ENCODE data around the gene ARAP2.

ARAP2 gene

DNA sequence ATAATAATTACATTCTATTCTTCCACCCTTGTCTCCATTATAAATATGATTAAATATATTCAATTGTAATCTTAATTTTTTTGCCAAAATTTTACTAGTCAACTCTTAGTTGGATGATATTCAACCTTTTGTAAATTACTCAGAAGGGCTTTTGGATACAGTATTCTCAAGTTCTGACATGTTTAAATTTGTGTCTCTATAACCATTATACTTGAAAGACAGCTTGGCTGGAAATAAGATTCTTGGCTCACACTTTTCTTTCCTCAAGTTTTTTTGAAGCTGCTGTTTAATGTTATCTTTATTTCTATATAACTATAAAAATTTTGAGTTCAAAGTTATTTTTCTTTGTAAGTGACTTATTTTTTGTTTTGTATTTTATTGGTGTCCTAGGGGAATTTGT, 214.4 kb downstream of the ARAP2 start:
- DNase-seq, result no peak

DNA sequence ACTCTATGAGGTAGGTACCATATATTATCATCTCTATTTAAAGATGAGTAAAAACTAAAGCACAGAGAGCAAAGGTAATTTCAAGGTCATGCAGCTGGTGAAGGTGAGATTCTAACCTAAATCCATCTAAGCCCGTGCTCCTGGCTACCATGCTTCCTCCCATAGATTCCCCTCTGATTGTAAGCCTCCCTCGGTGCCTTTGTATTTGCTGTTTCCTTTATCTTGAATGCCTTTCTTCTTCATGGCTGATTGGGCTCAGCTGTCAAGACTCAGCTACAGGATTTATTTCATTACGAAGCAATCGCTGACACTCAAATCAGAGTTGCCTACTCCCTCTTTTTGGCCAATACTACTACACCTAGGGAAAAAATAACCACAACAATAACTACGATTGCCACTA, 217.1 kb downstream of the ARAP2 start:
- DNase-seq, result no peak

DNA sequence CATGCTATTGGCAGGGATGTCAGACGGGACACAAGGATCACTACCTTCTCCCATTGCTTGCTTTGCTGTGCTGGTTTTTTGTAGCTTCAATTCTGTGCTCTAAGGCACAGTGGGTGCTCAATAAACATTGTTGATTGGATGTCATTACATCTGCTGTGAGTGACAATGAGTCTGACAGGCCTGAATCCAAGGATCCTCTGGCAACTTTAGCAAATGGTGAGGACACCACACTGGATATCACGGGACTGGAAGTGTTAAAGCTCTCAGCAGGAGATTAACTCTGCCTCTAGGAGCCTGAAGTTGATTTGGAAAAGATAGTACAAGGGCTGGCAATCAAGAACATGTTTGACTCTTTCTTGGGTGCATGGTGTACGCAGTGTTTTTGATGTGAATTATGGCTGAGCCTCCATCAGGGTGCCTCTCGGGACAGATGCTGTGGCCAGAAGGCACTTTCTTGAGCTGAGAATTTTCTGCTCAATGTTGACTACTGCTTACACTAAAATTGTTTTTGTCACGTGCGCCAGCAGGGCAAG, 217.9 kb downstream of the ARAP2 start:
- DNase-seq, result no peak

DNA sequence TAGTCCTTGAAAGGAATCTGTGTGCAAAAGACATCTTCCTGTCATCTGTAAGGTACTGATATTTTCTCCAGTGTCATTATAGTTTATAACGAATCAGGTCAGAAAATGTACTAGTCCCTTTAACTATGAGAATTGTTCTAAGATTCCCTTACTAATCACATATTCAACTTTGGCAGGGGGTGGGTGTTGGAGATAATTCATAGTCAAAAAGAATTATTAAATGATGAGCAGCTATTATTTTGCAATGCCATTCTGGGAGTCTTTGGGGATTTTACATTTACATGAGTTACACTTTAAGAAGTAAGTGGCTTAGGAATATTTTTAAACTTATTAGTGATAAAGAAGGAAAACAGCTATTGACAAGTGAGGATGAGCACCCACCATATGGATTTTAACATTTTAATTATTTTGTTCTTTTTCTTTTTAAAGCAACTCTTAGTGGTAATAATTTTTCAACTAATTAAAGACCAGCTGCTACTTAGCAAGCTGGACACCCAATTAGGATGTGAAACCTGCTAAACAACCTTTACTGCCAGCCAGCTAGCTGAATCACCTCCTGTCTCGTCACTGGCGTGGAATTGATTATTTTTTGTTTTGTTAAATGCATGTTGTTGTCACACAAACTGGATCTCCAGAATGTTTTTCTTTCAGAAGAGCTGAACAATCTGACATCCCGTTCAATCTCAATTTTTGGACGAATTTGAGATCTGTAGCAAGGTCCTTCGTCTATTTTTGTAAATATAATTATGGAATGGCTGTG, 219.2 kb downstream of the ARAP2 start:
- no peak for DNase-seq

DNA sequence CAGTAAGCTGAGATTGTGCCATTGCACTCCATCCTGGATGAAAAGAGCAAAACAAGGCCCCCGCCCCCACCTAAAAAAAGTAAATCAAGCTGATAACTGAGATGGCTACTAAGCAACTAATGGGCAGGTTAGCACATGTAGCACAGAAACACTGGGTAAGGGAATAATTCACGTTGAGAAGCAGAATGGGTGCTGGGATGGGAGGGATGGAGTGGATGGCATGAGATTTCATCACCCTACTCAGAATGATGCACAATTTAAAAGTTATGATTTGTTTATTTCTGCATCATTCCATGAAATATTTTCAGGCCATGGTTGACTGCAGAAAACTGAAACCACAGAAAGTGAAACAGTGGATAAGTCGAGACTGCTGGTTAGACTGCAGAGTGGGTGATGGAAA, 224.0 kb downstream of the ARAP2 start:
- DNase-seq, result no peak
